Stimulated activated CD4-positive, alpha-beta T cell treated with anti-CD3 and anti-CD28 coated beads, Interleukin-2, amount 100 ng/mL, for 48 hours (primary cell): ENCODE results near the gene TSEN2.
"Not testable (repeated sequence)": the region's sequence is repeated elsewhere in the genome, so short reads cannot be mapped to it uniquely, and the experiment has no call there.

Source experiments
- DNase-seq, 2 donors: peaks; one replicate each; pipeline ENCODE4 v3.0.0-alpha.2; 2020

The TSEN2 gene

GRCh38 chr3:12507591-12508281 lies 23.5 kb downstream of the TSEN2 start:
- DNase-seq = no peak

GRCh38 chr3:12508291-12508700 lies 24.0 kb downstream of the TSEN2 start:
- no peak for DNase-seq

- no peak for DNase-seq
Measured at GRCh38 chr3:12509466-12509865, 25.2 kb downstream of the TSEN2 start.

- DNase-seq = no peak
Measured at GRCh38 chr3:12512534-12513118, 28.3 kb downstream of the TSEN2 start.

GRCh38 chr3:12513694-12514446 lies 29.6 kb downstream of the TSEN2 start:
- no peak for DNase-seq

- DNase-seq = no peak
Measured at GRCh38 chr3:12515631-12516030, 31.4 kb downstream of the TSEN2 start.

GRCh38 chr3:12516873-12517272 lies 32.6 kb downstream of the TSEN2 start:
- no peak for DNase-seq

GRCh38 chr3:12518261-12519028 lies 34.2 kb downstream of the TSEN2 start:
- DNase-seq = no peak

GRCh38 chr3:12521010-12521409 lies 36.7 kb downstream of the TSEN2 start:
- DNase-seq = no peak

GRCh38 chr3:12522721-12523120 lies 38.4 kb downstream of the TSEN2 start:
- no peak for DNase-seq

GRCh38 chr3:12527757-12528143 lies 43.5 kb downstream of the TSEN2 start:
- DNase-seq = no peak

- no peak for DNase-seq
Measured at GRCh38 chr3:12532182-12532581, 47.9 kb downstream of the TSEN2 start.

GRCh38 chr3:12536423-12536822 lies 52.1 kb downstream of the TSEN2 start:
- DNase-seq = no peak

- DNase-seq = no peak
Measured at GRCh38 chr3:12541625-12542024, 57.3 kb downstream of the TSEN2 start.

GRCh38 chr3:12543497-12543896 lies 59.2 kb downstream of the TSEN2 start:
- not testable (repeated sequence) for DNase-seq

GRCh38 chr3:12544652-12545472 lies 60.6 kb downstream of the TSEN2 start:
- DNase-seq = no peak

GRCh38 chr3:12545473-12545791 lies 61.2 kb downstream of the TSEN2 start, which contains the start of gene MKRN2OS:
MKRN2OS (minus strand) TSS chr3:12545499; CDS start chr3:12545464, 35 bp downstream.
- no peak for DNase-seq

- no peak for DNase-seq
Measured at GRCh38 chr3:12549971-12550760, 65.9 kb downstream of the TSEN2 start.

- DNase-seq = no peak
Measured at GRCh38 chr3:12553921-12554391, 69.7 kb downstream of the TSEN2 start.

GRCh38 chr3:12556314-12556689 lies 72.0 kb downstream of the TSEN2 start:
- no peak for DNase-seq

- peak; percentile 86 to 91 for DNase-seq
Measured at GRCh38 chr3:12556690-12557472, 72.6 kb downstream of the TSEN2 start, which contains the start of gene MKRN2. MKRN2 (plus strand) TSS chr3:12557087; CDS start chr3:12557151, 64 bp downstream.
